ENCODE results near the gene FAM13A. TPM values are rescaled to one million over a fixed set of nuclear protein-coding genes. Genes with fewer than 3 reads are reported as not detected.

Gene FAM13A
- 10 to 100 TPM; 31.4 to 56.4 (median 45.2) TPM for total RNA-seq
- 10 to 100 TPM; 15.7 to 16.3 TPM for polyA plus RNA-seq

GRCh38 chr4:89056953-89057398 is at the start of gene FAM13A:
Gene FAM13A, minus strand, starts transcription at chr4:89057185. Its CDS starts 221 bp downstream, at chr4:89056964.
- peaks cover 13 to 15% (median 13%) of the 10 kb centered on the region in 3 donors for H3K4me1 ChIP-seq
- TF ChIP-seq CTCF (IDR thresholded peaks at IDR 0.05) = no peak
- H3K9me3 ChIP-seq = no peaks in the 10 kb centered on the region
- H3K4me3 ChIP-seq = peak within 1 kb of the TSS; percentile 1 to 46 (median 14)
- no peaks in the 10 kb centered on the region for H3K36me3 ChIP-seq
- peak; percentile 98 to 99 (median 98) for ATAC-seq
- 3% methylated on average over 9 of the region's 9 CpGs for WGBS, 2 donors
- intact Hi-C loops (cut with DNase I) = no loop called here
- H3K27ac ChIP-seq = peak within 1 kb of the TSS in 3 of 4 donors; percentile 6 to 74 (median 67)
- no peaks in the 10 kb centered on the region for H3K27me3 ChIP-seq
- FAIRE-seq = peak; percentile 78
- DNase-seq = peak in 5 of 6 donors; percentile 69 to 88 (median 83)

- H3K36me3 ChIP-seq = no peaks in the 10 kb centered on the region
- intact Hi-C loops (cut with DNase I) = no loop called here
- H3K4me1 ChIP-seq = no peaks in the 10 kb centered on the region
- H3K27ac ChIP-seq = no peak overlapping the region
- H3K9me3 ChIP-seq = no peaks in the 10 kb centered on the region
- DNase-seq = no peak
- no peaks in the 10 kb centered on the region for H3K27me3 ChIP-seq
- FAIRE-seq = no peak
- no peak for ATAC-seq
- no peak overlapping the region for H3K4me3 ChIP-seq
- WGBS, 2 donors = 92 to 96% methylated on average over 6 of the region's 6 CpGs
- TF ChIP-seq CTCF (IDR thresholded peaks at IDR 0.05) = no peak
Measured at GRCh38 chr4:89105726-89106125, 48.7 kb upstream of the FAM13A start.

GRCh38 chr4:89101256-89102161 is 44.5 kb upstream of the FAM13A start:
- no peak for FAIRE-seq
- ATAC-seq = no peak
- DNase-seq = no peak
- Histone ChIP-seq H3K9me3 (no peaks in the 10 kb centered on the region), H3K36me3 (no peaks in the 10 kb centered on the region), H3K4me3 (no peak overlapping the region), H3K27me3 (no peaks in the 10 kb centered on the region), H3K4me1 (no peaks in the 10 kb centered on the region), H3K27ac (no peak overlapping the region)
- WGBS, 2 donors = 89 to 94% methylated on average over 11 of the region's 11 CpGs
- intact Hi-C loops (cut with DNase I) = no loop called here
- TF ChIP-seq CTCF (IDR thresholded peaks at IDR 0.05) = no peak

- no peak overlapping the region for H3K4me3 ChIP-seq
- H3K4me1 ChIP-seq = no peaks in the 10 kb centered on the region
- FAIRE-seq (no peak), ATAC-seq (no peak), DNase-seq (no peak)
- no peaks in the 10 kb centered on the region for H3K27me3 ChIP-seq
- no peaks in the 10 kb centered on the region for H3K36me3 ChIP-seq
- intact Hi-C loops (cut with DNase I) = no loop called here
- no peaks in the 10 kb centered on the region for H3K9me3 ChIP-seq
- TF ChIP-seq CTCF (IDR thresholded peaks at IDR 0.05) = no peak
- no peak overlapping the region for H3K27ac ChIP-seq
- WGBS, 2 donors = 81 to 84% methylated on average over 3 of the region's 3 CpGs
Measured at GRCh38 chr4:89100853-89101252, 43.9 kb upstream of the FAM13A start.

- no peak for TF ChIP-seq CTCF (IDR thresholded peaks at IDR 0.05)
- no peaks in the 10 kb centered on the region for H3K4me1 ChIP-seq
- DNase-seq (no peak), FAIRE-seq (no peak), ATAC-seq (no peak)
- no peak overlapping the region for H3K4me3 ChIP-seq
- WGBS, 2 donors = 99 to 100% methylated on average over 1 of the region's 1 CpG
- no peaks in the 10 kb centered on the region for H3K36me3 ChIP-seq
- no peak overlapping the region for H3K27ac ChIP-seq
- intact Hi-C loops (cut with DNase I) = no loop called here
- no peaks in the 10 kb centered on the region for H3K9me3 ChIP-seq
- H3K27me3 ChIP-seq = no peaks in the 10 kb centered on the region
Measured at GRCh38 chr4:89099471-89099870, 42.5 kb upstream of the FAM13A start.
